NCI-H69 (cell line): Measurements from ENCODE around the gene LIMS2.
A peak's percentile ranks its signal among the peaks of the same experiment; 100 is the strongest.

Experiments used
- DNase-seq: peaks from one replicate; lab custom pipeline; 2025; lab: John Stamatoyannopoulos, UW

Gene LIMS2

GRCh38 chr2:127674241-127675209 is 805 bp downstream of the LIMS2 start:
- DNase-seq, result peak; percentile 18

- no peak for DNase-seq
Observed at GRCh38 chr2:127673291-127674069, 1.9 kb downstream of the LIMS2 start.

- DNase-seq, result no peak
Observed at GRCh38 chr2:127672341-127673224, 2.7 kb downstream of the LIMS2 start.

- no peak for DNase-seq
Observed at GRCh38 chr2:127671557-127672302, 3.6 kb downstream of the LIMS2 start.

GRCh38 chr2:127670957-127671290 is 4.4 kb downstream of the LIMS2 start:
- DNase-seq, result no peak

GRCh38 chr2:127670055-127670956 is 5.0 kb downstream of the LIMS2 start:
- no peak for DNase-seq

- no peak for DNase-seq
Observed at GRCh38 chr2:127669056-127669455, 6.3 kb downstream of the LIMS2 start.

- DNase-seq, result no peak
Observed at GRCh38 chr2:127665267-127665893, 9.9 kb downstream of the LIMS2 start.

GRCh38 chr2:127664895-127665225 is 10.5 kb downstream of the LIMS2 start:
- DNase-seq, result no peak

- DNase-seq, result peak; percentile 14
Observed at GRCh38 chr2:127664065-127664894, 11.1 kb downstream of the LIMS2 start.

GRCh38 chr2:127663566-127664064 is 11.7 kb downstream of the LIMS2 start:
- no peak for DNase-seq

- DNase-seq, result no peak
Observed at GRCh38 chr2:127662937-127663565, 12.3 kb downstream of the LIMS2 start.

- DNase-seq, result no peak
Observed at GRCh38 chr2:127661949-127662510, 13.3 kb downstream of the LIMS2 start.

GRCh38 chr2:127661072-127661649 is 14.2 kb downstream of the LIMS2 start:
- DNase-seq, result no peak

GRCh38 chr2:127660291-127660578 is 15.1 kb downstream of the LIMS2 start:
- DNase-seq, result no peak

- DNase-seq, result no peak
Observed at GRCh38 chr2:127659408-127660290, 15.7 kb downstream of the LIMS2 start.
